Chondrocyte (in vitro differentiated cells): ENCODE data around the gene ADGRA1. TPM values are rescaled to one million over a fixed set of nuclear protein-coding genes. Genes with fewer than 3 reads are reported as not detected.
A peak's percentile ranks its signal among the peaks of the same experiment; 100 is the strongest.

ENCODE experiments used
- DNase-seq: peaks from one replicate; pipeline ENCODE4 v3.0.0; 2021; ENCODE audit warnings: mixed read lengths, low spot score
- H3K27ac Mint-ChIP-seq: one replicate; pipeline ENCODE4 v1.8.0; 2021; ENCODE audit warnings: mild to moderate bottlenecking, moderate library complexity, mixed read lengths; ENCODE audit not compliant: unreplicated experiment
- H3K27me3 Mint-ChIP-seq: 2 replicates; pipeline ENCODE4 v1.8.0; 2021; ENCODE audit warnings: low read depth, mixed read lengths
- H3K36me3 Mint-ChIP-seq: 2 replicates; pipeline ENCODE4 v1.8.0; 2021; ENCODE audit warnings: low read depth, mixed read lengths
- H3K4me1 Mint-ChIP-seq: 2 replicates; pipeline ENCODE4 v1.8.0; 2021; ENCODE audit warnings: low read depth, mild to moderate bottlenecking, mixed read lengths
- H3K4me3 Mint-ChIP-seq: one replicate; pipeline ENCODE4 v1.8.0; 2021; ENCODE audit warnings: mild to moderate bottlenecking, moderate library complexity, mixed read lengths; ENCODE audit not compliant: unreplicated experiment
- H3K9me3 Mint-ChIP-seq: 2 replicates; pipeline ENCODE4 v1.8.0; 2021; ENCODE audit warnings: low read depth, mixed read lengths
- CTCF ChIP-seq: fragments of 200-600 bp; sonication (generic); IDR thresholded peaks from 2 replicates; pipeline ENCODE4 v1.5.0; 2021; ENCODE audit warnings: antibody characterized with exemption, mild to moderate bottlenecking, moderate library complexity
- total RNA-seq: library from RNA; stranded (reverse); gene quantifications from 3 replicates; pipeline ENCODE4 v1.2.1, GENCODE V29; 2021

The ADGRA1 gene
- total RNA-seq, 1 donor from 2014 or later: not detected

- Mint-ChIP-seq H3K36me3 (no peaks in the 10 kb centered on the region), H3K27me3 (peaks cover 36% of the 10 kb centered on the region), H3K4me1 (no peaks in the 10 kb centered on the region), H3K27ac (no peak overlapping the region), H3K9me3 (no peaks in the 10 kb centered on the region), H3K4me3 (peak overlapping the region; percentile 25)
- TF ChIP-seq CTCF: no peak
- DNase-seq: peak; percentile 86
These were observed 71.3 kb downstream of the ADGRA1 start for GRCh38 chr10:133158756-133159610.

DNA sequence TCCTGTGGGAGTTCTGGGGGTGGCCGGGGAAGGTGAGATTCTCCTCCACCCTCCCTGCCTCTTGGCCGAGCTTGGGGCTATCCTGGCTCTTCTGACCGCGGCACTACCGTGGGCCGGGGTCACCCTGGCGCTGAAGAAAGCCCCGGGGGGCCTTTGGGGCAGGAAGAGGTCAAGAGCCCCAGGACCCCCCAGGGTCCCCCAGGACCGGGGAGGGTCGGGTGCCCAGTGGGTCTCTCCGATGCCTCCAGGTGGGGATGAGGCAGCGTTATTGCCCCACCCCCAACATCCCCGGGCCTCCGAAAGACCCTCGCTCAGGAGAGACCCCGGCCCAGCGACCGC lies 71.9 kb downstream of the ADGRA1 start:
- DNase-seq: peak; percentile 80
- Mint-ChIP-seq H3K4me3 (peak overlapping the region; percentile 25), H3K27ac (no peak overlapping the region), H3K9me3 (no peaks in the 10 kb centered on the region), H3K27me3 (peaks cover 30% of the 10 kb centered on the region), H3K4me1 (no peaks in the 10 kb centered on the region), H3K36me3 (no peaks in the 10 kb centered on the region)
- TF ChIP-seq CTCF: no peak

DNA sequence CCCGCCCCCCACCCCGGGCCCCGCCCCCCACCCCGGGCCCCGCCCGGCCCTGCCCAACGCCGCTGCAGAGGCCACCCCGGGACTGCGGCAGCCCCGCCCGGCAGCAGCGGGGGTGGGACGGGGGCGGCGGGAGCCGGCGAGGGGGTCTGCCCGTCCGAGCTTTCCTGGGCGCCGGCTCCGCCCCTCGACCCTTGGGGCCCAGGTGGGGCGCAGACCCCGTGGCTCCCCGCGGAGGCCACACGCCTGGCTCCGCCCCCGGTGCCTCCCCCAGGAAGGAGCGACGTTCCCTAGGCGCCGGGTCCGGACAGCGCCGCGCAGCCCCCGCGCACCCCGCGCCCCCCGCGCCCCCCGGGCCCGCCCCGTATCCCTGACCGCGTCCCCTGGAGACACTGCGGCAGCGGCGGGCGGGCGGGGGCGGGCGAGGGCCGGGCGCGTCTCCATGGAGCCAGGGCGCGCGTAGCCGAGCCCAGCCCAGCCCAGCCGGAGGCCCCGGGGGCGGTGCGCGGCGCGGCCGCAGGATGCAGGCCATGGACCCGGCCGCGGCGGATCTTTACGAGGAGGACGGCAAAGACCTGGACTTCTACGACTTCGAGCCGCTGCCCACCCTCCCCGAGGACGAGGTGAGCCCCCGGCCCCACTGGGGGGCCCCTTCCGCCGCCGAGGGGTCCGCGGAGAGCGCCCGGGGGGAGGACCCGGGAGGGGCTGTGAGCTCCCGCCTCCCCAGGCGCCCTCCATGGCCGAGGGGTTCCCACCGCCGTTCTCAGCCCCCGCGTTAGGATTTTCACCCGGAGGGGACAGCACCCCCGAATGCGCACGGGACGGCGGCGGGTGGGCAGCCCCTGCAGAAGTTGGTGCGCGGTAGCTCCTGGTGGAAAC lies 72.5 kb downstream of the ADGRA1 start, which contains the start of gene KNDC1:
Gene KNDC1 (plus strand): TSS at position 270 of the 876 bp plus-strand sequence. CDS start 249 bp downstream, at position 519.
- Mint-ChIP-seq H3K4me3 (peak within 1 kb of the TSS; percentile 41), H3K9me3 (no peaks in the 10 kb centered on the region), H3K36me3 (no peaks in the 10 kb centered on the region), H3K27ac (no peak within 1 kb of the TSS), H3K4me1 (no peaks in the 10 kb centered on the region), H3K27me3 (peaks cover 24% of the 10 kb centered on the region)
- TF ChIP-seq CTCF: no peak
- peak; percentile 84 for DNase-seq

DNA sequence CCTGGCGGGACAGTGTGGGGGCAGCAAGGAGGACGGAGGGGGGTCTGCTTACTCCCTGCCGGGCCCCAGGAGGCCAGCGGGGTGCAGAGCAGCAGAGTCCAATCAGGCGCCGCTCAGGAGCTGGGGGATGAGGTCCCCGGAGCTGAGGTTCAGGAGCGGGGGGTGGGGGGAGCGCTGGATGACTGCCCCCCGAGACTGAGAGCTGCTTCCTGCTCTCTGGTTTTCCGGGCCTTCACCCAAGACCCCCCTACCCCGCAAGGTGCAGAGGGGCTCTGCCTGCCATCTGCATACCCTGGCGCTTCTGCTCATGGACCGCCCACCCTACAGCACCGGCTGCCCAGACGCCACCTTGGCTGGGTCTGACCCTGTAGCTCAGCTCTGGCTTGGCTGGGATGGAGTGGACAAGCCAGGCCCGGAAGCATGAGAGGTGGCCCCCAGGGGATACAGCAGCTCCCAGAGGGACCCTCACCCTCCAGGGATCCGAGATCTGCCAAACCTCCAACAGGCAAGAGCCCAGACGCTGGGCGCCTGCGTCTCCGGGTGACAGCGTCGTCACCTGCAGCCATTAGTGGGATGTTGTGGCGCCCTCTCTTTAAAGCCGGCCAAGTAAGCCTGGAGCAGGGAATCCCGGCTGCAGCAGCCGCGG lies 73.2 kb downstream of the ADGRA1 start:
- H3K4me3 Mint-ChIP-seq: peak overlapping the region; percentile 41
- no peak for TF ChIP-seq CTCF
- H3K27ac Mint-ChIP-seq: no peak overlapping the region
- no peaks in the 10 kb centered on the region for H3K4me1 Mint-ChIP-seq
- DNase-seq: peak; percentile 50
- H3K36me3 Mint-ChIP-seq: no peaks in the 10 kb centered on the region
- H3K27me3 Mint-ChIP-seq: peaks cover 22% of the 10 kb centered on the region
- H3K9me3 Mint-ChIP-seq: no peaks in the 10 kb centered on the region
